Kidney (tissue), 14 donors: ENCODE data around the gene NUBP1. TPM values are rescaled to one million over a fixed set of nuclear protein-coding genes. Genes with fewer than 3 reads are reported as not detected.

Experiments
- DNase-seq, 5 donors: peaks; one replicate each; pipeline ENCODE4 v3.0.0-alpha.2; 2013 to 2020
- FAIRE-seq: peaks from 2 replicates; lab custom pipeline; 2012; peaks lifted over from hg19 to GRCh38; lab: Jason Lieb, UNC
- H3K27ac ChIP-seq, 2 donors: one replicate each; pipeline ENCODE4 v1.7.0; 2013; ENCODE audit warnings: low read depth in 2 of 2, low read length in 2 of 2, inconsistent platforms in 1 of 2
- H3K27me3 ChIP-seq: one replicate; pipeline ENCODE4 v1.7.1; 2013; ENCODE audit warnings: low read length, inconsistent platforms; ENCODE audit not compliant: control insufficient read depth, insufficient read depth
- H3K36me3 ChIP-seq, 3 donors: one replicate each; pipeline versions ENCODE4 v1.7.0 to v1.7.1; 2013; ENCODE audit warnings: low read length in 3 of 3, control low read depth in 1 of 3, inconsistent platforms in 1 of 3; ENCODE audit not compliant: insufficient read depth in 3 of 3, control insufficient read depth in 2 of 3
- H3K4me1 ChIP-seq, 3 donors: one replicate each; pipeline versions ENCODE4 v1.7.0 to v1.7.1; 2013; ENCODE audit warnings: low read length in 3 of 3, inconsistent platforms in 1 of 3, low read depth in 1 of 3; ENCODE audit not compliant: control insufficient read depth in 2 of 3, insufficient read depth in 2 of 3
- H3K4me3 ChIP-seq, 3 donors: one replicate each; pipeline versions ENCODE4 v1.7.0 to v1.8.1; 2013; ENCODE audit warnings: low read length in 3 of 3, control low read depth in 1 of 3, inconsistent platforms in 1 of 3
- H3K9ac ChIP-seq, 3 donors: one replicate each; pipeline versions ENCODE4 v1.7.0 to v1.7.1; 2013; ENCODE audit warnings: low read length in 3 of 3, control low read depth in 1 of 3, inconsistent platforms in 1 of 3
- H3K9me3 ChIP-seq, 3 donors: one replicate each; pipeline versions ENCODE4 v1.7.0 to v1.7.1; 2013; ENCODE audit warnings: low read length in 3 of 3, control low read depth in 1 of 3, inconsistent platforms in 1 of 3; ENCODE audit not compliant: control insufficient read depth in 2 of 3, insufficient read depth in 1 of 3
- CTCF ChIP-seq: IDR thresholded peaks from 3 replicates; pipeline ENCODE4 v1.5.1; 2012; ENCODE audit warnings: mild to moderate bottlenecking, moderate library complexity, borderline replicate concordance; ENCODE audit not compliant: insufficient read depth; ENCODE audit errors: extremely low read depth
- intact Hi-C: fragments of 100-400 bp; cut with DNase I; formaldehyde crosslinking; loops from one replicate; pipeline ENCODE4 v1.11.1; 2022
- polyA plus RNA-seq: library from polyadenylated mRNA; stranded (reverse); fragments of 350-450 nt; fragmentation: Illumina TruSeq; extraction: RNeasy Lipid Tissue Mini Kit (QIAGEN cat#74804); gene quantifications from one replicate; pipeline ENCODE4 v1.2.3, GENCODE V29; 2014; ENCODE audit warnings: low read depth, low replicate concordance; ENCODE audit not compliant: insufficient read depth
- total RNA-seq: library from RNA; stranded (reverse); fragmentation: NEBNext Ultra II Directional; extraction: Animal tissue kit (Norgen Biotek cat#: 25700); gene quantifications from one replicate; pipeline ENCODE4 v1.2.1, GENCODE V29; 2021
- donor health status: control.
- donor health status: control.
- donor health status: control.
- donor health status: control.
- donor health status: control.
- donor health status: DM: yes; HTN: yes; CAD: no.
- donor health status: Normal renal cell carcinoma (clear cell type).

The NUBP1 gene
- total and polyA plus RNA-seq, 2 donors from 2014 or later: 38.5 to 47.7 TPM

- intact Hi-C loops: no loop called here
- H3K4me1 ChIP-seq: no peaks in the 10 kb centered on the region
Observed at GRCh38 chr16:10805334-10805733, 61.7 kb downstream of the NUBP1 start.

GRCh38 chr16:10806698-10807097, 63.1 kb downstream of the NUBP1 start:
- Histone ChIP-seq H3K4me1 (no peaks in the 10 kb centered on the region), H3K9ac (no peak overlapping the region), H3K27me3 (no peaks in the 10 kb centered on the region), H3K9me3 (no peaks in the 10 kb centered on the region), H3K36me3 (no peaks in the 10 kb centered on the region), H3K27ac (no peak overlapping the region), H3K4me3 (no peak overlapping the region)
- DNase-seq (no peak), FAIRE-seq (no peak)
- TF ChIP-seq CTCF: no peak
- intact Hi-C loops: no loop called here

More at GRCh38 chr16:10805334-10805733, 61.7 kb downstream of the NUBP1 start:
- H3K27ac ChIP-seq: no peak overlapping the region
- DNase-seq: no peak
- no peaks in the 10 kb centered on the region for H3K36me3 ChIP-seq
- no peak overlapping the region for H3K9ac ChIP-seq
- FAIRE-seq: no peak
- no peak for TF ChIP-seq CTCF
- no peak overlapping the region for H3K4me3 ChIP-seq
- no peaks in the 10 kb centered on the region for H3K9me3 ChIP-seq
- no peaks in the 10 kb centered on the region for H3K27me3 ChIP-seq

GRCh38 chr16:10808218-10808617, 64.6 kb downstream of the NUBP1 start:
- Histone ChIP-seq H3K9me3 (no peaks in the 10 kb centered on the region), H3K4me1 (no peaks in the 10 kb centered on the region), H3K36me3 (no peaks in the 10 kb centered on the region), H3K4me3 (no peak overlapping the region), H3K27ac (no peak overlapping the region), H3K27me3 (no peaks in the 10 kb centered on the region), H3K9ac (no peak overlapping the region)
- intact Hi-C loops: no loop called here
- TF ChIP-seq CTCF: no peak
- DNase-seq: no peak
- no peak for FAIRE-seq

GRCh38 chr16:10808850-10809249, 65.2 kb downstream of the NUBP1 start:
- TF ChIP-seq CTCF: no peak
- DNase-seq (no peak), FAIRE-seq (no peak)
- intact Hi-C loops: no loop called here
- Histone ChIP-seq H3K9me3 (no peaks in the 10 kb centered on the region), H3K9ac (no peak overlapping the region), H3K27me3 (no peaks in the 10 kb centered on the region), H3K27ac (no peak overlapping the region), H3K36me3 (no peaks in the 10 kb centered on the region), H3K4me3 (no peak overlapping the region), H3K4me1 (no peaks in the 10 kb centered on the region)
